Right cardiac atrium (tissue), 5 donors: ENCODE data around the gene KCND1. TPM values are rescaled to one million over a fixed set of nuclear protein-coding genes. Genes with fewer than 3 reads are reported as not detected.

Source experiments
- ATAC-seq, 2 donors: fragments of 200-7000 bp; cut with Tn5 transposase; one replicate each; pipeline versions ENCODE4 v1.8.0 to v1.9.1; 2020; ENCODE audit warnings: moderate library complexity in 2 of 2, mild to moderate bottlenecking in 1 of 2
- DNase-seq, 3 donors: peaks; one replicate each; pipeline ENCODE4 v3.0.0-alpha.2; 2020
- H3K27ac ChIP-seq: one replicate; pipeline ENCODE4 v1.5.1; 2013; ENCODE audit warnings: mild to moderate bottlenecking, low read length, control low read depth, moderate library complexity
- H3K27me3 ChIP-seq: one replicate; pipeline ENCODE4 v1.6.1; 2013; ENCODE audit not compliant: control insufficient read depth, insufficient read depth
- H3K4me1 ChIP-seq: one replicate; pipeline ENCODE4 v1.6.1; 2013; ENCODE audit warnings: low read length; ENCODE audit not compliant: control insufficient read depth, insufficient read depth
- H3K4me3 ChIP-seq: one replicate; pipeline ENCODE4 v1.5.1; 2013; ENCODE audit warnings: low read length, control low read depth
- H3K9me3 ChIP-seq: one replicate; pipeline ENCODE4 v1.6.1; 2013; ENCODE audit warnings: low read length; ENCODE audit not compliant: control insufficient read depth
- WGBS: extraction: QIAGEN DNeasy Blood & Tissue Kit; methylation state at CpG from one replicate; pipeline ENCODE4 v1.1.7; 2013; 5-methylcytosine and 5-hydroxymethylcytosine counted together
- intact Hi-C, 4 donors: fragments of 100-400 bp; cut with DNase I; formaldehyde crosslinking; loops; one replicate each; pipeline versions ENCODE4 v1.11.0 to v1.14.0; 2022 to 2023
- polyA plus RNA-seq: library from polyadenylated mRNA; stranded (reverse); fragments of 200-250 nt; gene quantifications from one replicate; pipeline ENCODE4 v1.2.3, GENCODE V29; 2013
- total RNA-seq, 4 donors: library from RNA; stranded (reverse); fragmentation: NEBNext Ultra II Directional; extraction: Animal tissue kit (Norgen Biotek cat#: 25700); gene quantifications; one replicate each; pipeline ENCODE4 v1.2.1, GENCODE V29; 2021
- donor health status: healthy with polysubstance abuse.
- donor health status: DM: no; HTN: yes; CAD: no.
- donor health status: DM: no; HTN: no; CAD: no.
- donor health status: DM: no; HTN: yes; CAD: no; lungs with severe emphysema.
- donor health status: DM: yes; HTN: yes; CAD: no.

KCND1 gene
- total and polyA plus RNA-seq, 5 donors = 0.97 to 1.6 (median 1.4) TPM

- H3K4me1 ChIP-seq = peaks cover 12% of the 10 kb centered on the region
- no peaks in the 10 kb centered on the region for H3K9me3 ChIP-seq
- H3K27ac ChIP-seq = peak overlapping the region; percentile 100
- WGBS = under 1% methylated on average over 62 of the region's 66 CpGs
- ATAC-seq (peak; percentile 95), DNase-seq (peak; percentile 96 to 98 (median 97))
- intact Hi-C loops = no loop called here
- H3K4me3 ChIP-seq = peak overlapping the region; percentile 75
- no peaks in the 10 kb centered on the region for H3K27me3 ChIP-seq
These were observed 13.6 kb downstream of the KCND1 start for GRCh38 chrX:48957827-48958634.

- WGBS = 0% methylated on average over 52 of the region's 53 CpGs
- DNase-seq = peak in 2 of 3 donors; percentile 68 to 87
- Histone ChIP-seq H3K4me1 (peaks cover 12% of the 10 kb centered on the region), H3K9me3 (no peaks in the 10 kb centered on the region), H3K27me3 (no peaks in the 10 kb centered on the region), H3K27ac (peak within 1 kb of the TSS; percentile 100), H3K4me3 (peak within 1 kb of the TSS; percentile 75)
- ATAC-seq = peak; percentile 5 to 23
- intact Hi-C loops = no loop called here
These were observed 14.2 kb downstream of the KCND1 start, which contains the start of gene OTUD5 for GRCh38 chrX:48957477-48957826. Gene OTUD5 (minus strand): TSS chrX:48957607. CDS start chrX:48957570, 37 bp downstream.

- H3K4me1 ChIP-seq = peaks cover 12% of the 10 kb centered on the region
- H3K27me3 ChIP-seq = no peaks in the 10 kb centered on the region
- intact Hi-C loops = no loop called here
- no peaks in the 10 kb centered on the region for H3K9me3 ChIP-seq
- peak overlapping the region; percentile 75 for H3K4me3 ChIP-seq
- peak overlapping the region; percentile 49 for H3K27ac ChIP-seq
- ATAC-seq (no peak), DNase-seq (peak; percentile 41 to 78 (median 57))
- WGBS = under 1% methylated on average over 49 of the region's 61 CpGs
These were observed 14.8 kb downstream of the KCND1 start for GRCh38 chrX:48956728-48957414.

DNA sequence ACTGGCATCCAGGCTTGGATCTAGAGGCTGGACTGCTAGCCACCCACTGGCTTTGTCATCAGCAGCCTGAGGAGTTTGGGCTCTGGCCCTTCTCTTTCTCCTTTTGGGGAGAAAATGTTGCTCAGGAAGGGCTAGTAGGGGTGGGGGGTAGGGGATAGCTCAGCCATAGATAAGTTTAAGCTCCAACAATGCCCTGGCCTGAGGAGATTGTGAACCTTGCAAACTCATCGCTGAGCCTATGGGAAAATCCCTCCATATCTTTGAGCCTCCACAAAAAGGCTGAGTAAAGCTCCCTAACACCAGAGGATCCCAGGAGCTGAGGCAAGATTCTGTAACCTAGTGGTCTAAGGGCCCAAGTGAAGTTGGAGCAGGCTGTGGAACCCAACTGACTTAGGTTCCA is 23.1 kb downstream of the KCND1 start:
- Histone ChIP-seq H3K4me3 (no peak overlapping the region), H3K27me3 (no peaks in the 10 kb centered on the region), H3K9me3 (no peaks in the 10 kb centered on the region), H3K4me1 (peaks cover 3% of the 10 kb centered on the region), H3K27ac (no peak overlapping the region)
- intact Hi-C loops = no loop called here
- ATAC-seq (no peak), DNase-seq (no peak)
- 85% methylated on average over 1 of the region's 1 CpG for WGBS

GRCh38 chrX:48945517-48946348 is 25.9 kb downstream of the KCND1 start:
- H3K27me3 ChIP-seq = no peaks in the 10 kb centered on the region
- intact Hi-C loops = no loop called here
- no peaks in the 10 kb centered on the region for H3K4me1 ChIP-seq
- no peak overlapping the region for H3K4me3 ChIP-seq
- H3K27ac ChIP-seq = no peak overlapping the region
- ATAC-seq = peak; percentile 56 to 66
- no peaks in the 10 kb centered on the region for H3K9me3 ChIP-seq
- WGBS = 46% methylated on average over 8 of the region's 8 CpGs
- peak; percentile 40 to 74 (median 66) for DNase-seq

- H3K4me3 ChIP-seq = no peak overlapping the region
- no peak for DNase-seq
- ATAC-seq = no peak
- no peaks in the 10 kb centered on the region for H3K4me1 ChIP-seq
- WGBS = 84% methylated on average over 2 of the region's 2 CpGs
- H3K9me3 ChIP-seq = no peaks in the 10 kb centered on the region
- no peaks in the 10 kb centered on the region for H3K27me3 ChIP-seq
- intact Hi-C loops = no loop called here
- no peak overlapping the region for H3K27ac ChIP-seq
These were observed 28.7 kb downstream of the KCND1 start for GRCh38 chrX:48942895-48943294.

- intact Hi-C loops = no loop called here
- 71% methylated on average over 2 of the region's 2 CpGs for WGBS
These were observed 31.2 kb downstream of the KCND1 start for GRCh38 chrX:48940404-48940955.

GRCh38 chrX:48939524-48940228 is 32.0 kb downstream of the KCND1 start:
- intact Hi-C loops = no loop called here
- Histone ChIP-seq H3K4me3 (no peak overlapping the region), H3K4me1 (no peaks in the 10 kb centered on the region), H3K27ac (no peak overlapping the region), H3K9me3 (no peaks in the 10 kb centered on the region), H3K27me3 (no peaks in the 10 kb centered on the region)
- ATAC-seq = no peak
- 72% methylated on average over 3 of the region's 3 CpGs for WGBS
- DNase-seq = no peak

More at GRCh38 chrX:48940404-48940955, 31.2 kb downstream of the KCND1 start:
- Histone ChIP-seq H3K9me3 (no peaks in the 10 kb centered on the region), H3K4me3 (no peak overlapping the region), H3K27ac (no peak overlapping the region), H3K4me1 (no peaks in the 10 kb centered on the region), H3K27me3 (no peaks in the 10 kb centered on the region)
- ATAC-seq (no peak), DNase-seq (no peak)

DNA sequence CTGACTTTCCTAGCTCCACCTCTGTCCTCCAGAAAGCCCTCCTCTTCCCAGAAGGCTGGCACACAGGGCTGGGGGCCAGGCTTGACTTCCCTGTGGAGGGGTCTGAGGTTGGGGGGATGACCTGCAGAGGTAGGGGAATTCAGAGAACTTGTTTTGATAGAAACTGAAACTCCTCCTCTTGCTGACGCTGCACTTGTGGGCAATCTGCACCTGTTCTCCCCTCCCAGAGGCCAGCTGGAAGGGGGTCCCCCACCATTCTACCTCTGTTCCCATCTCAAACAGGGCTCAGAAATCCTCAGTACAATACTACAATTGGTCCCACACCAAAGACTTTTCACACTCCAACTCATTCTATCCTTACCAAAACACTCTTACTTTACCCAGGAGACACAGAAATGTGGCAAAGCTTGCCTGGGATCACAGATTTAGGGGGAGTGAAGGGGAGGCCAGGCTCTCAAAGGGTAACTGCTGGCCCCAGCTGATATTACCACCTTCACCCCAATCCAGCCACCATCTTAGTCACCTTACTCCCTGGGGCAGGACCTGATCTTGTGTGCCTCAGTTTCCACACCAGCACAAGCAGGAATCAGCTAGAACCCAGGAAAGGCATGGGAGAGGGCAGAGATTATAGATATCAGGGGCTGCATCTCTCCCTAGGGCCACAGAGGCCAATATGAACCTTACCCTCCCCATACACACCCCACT is 32.8 kb downstream of the KCND1 start:
- Histone ChIP-seq H3K27ac (no peak overlapping the region), H3K27me3 (no peaks in the 10 kb centered on the region), H3K4me3 (no peak overlapping the region), H3K9me3 (no peaks in the 10 kb centered on the region), H3K4me1 (no peaks in the 10 kb centered on the region)
- no peak for ATAC-seq
- WGBS = 55% methylated on average over 1 of the region's 1 CpG
- intact Hi-C loops = no loop called here
- DNase-seq = no peak
